Testis (tissue), 2 donors: ENCODE results near the gene COL4A1.

Experiments used
- POLR2A ChIP-seq: fragments of 450-650 bp; IDR thresholded peaks from one replicate; pipeline ENCODE4 v1.6.1; 2017; ENCODE audit warnings: antibody characterized with exemption, mild to moderate bottlenecking, moderate library complexity
- TF ChIP-seq, protein P1 (sequence below), 3 experiments: fragments of 450-650 bp in 2 of 3; fragments of 200-600 bp in 1 of 3; sonication (generic) in 1 of 3; IDR thresholded peaks; one replicate each; pipeline ENCODE4 v1.5.1; 2016 to 2019; ENCODE audit warnings: antibody characterized with exemption in 3 of 3, mild to moderate bottlenecking in 2 of 3, moderate library complexity in 1 of 3

DNA sequence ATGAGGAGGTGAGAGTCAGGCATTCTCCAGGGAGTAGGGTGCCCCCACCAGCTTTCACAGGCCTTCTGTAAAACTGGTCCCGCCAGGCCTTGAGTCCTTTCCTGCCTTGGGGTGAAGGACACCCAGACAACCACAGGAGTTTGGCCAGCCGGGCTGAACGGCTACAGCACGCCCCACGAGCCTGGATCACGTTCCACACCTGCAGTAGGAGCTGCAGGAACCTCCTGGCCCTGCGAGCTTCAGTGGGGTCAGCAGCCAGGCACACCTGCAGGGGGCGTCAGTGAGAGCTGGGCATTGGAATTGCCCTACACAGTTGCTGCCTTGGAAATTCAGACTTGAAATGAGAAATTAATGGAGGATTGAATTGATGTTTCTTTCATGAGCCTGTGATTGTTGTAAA, 45.8 kb upstream of the COL4A1 start:
- TF ChIP-seq, protein P1, sequence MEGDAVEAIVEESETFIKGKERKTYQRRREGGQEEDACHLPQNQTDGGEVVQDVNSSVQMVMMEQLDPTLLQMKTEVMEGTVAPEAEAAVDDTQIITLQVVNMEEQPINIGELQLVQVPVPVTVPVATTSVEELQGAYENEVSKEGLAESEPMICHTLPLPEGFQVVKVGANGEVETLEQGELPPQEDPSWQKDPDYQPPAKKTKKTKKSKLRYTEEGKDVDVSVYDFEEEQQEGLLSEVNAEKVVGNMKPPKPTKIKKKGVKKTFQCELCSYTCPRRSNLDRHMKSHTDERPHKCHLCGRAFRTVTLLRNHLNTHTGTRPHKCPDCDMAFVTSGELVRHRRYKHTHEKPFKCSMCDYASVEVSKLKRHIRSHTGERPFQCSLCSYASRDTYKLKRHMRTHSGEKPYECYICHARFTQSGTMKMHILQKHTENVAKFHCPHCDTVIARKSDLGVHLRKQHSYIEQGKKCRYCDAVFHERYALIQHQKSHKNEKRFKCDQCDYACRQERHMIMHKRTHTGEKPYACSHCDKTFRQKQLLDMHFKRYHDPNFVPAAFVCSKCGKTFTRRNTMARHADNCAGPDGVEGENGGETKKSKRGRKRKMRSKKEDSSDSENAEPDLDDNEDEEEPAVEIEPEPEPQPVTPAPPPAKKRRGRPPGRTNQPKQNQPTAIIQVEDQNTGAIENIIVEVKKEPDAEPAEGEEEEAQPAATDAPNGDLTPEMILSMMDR (IDR thresholded peaks at IDR 0.05) = no peak
- TF ChIP-seq POLR2A = no peak
